ENCODE data around the gene CABLES2. TPM values are rescaled to one million over a fixed set of nuclear protein-coding genes. Genes with fewer than 3 reads are reported as not detected.

Gene CABLES2, protein sequence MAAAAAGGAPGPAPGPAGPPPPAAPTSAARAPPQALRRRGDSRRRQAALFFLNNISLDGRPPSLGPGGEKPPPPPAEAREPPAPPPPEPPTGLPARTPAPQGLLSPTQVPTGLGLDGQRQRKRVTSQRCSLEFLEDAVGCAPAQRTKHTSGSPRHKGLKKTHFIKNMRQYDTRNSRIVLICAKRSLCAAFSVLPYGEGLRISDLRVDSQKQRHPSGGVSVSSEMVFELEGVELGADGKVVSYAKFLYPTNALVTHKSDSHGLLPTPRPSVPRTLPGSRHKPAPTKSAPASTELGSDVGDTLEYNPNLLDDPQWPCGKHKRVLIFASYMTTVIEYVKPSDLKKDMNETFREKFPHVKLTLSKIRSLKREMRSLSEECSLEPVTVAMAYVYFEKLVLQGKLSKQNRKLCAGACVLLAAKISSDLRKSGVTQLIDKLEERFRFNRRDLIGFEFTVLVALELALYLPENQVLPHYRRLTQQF
- total RNA-seq (1 to 10 TPM; 8.6 to 9.2 TPM), polyA plus RNA-seq (3.2 TPM)

DNA sequence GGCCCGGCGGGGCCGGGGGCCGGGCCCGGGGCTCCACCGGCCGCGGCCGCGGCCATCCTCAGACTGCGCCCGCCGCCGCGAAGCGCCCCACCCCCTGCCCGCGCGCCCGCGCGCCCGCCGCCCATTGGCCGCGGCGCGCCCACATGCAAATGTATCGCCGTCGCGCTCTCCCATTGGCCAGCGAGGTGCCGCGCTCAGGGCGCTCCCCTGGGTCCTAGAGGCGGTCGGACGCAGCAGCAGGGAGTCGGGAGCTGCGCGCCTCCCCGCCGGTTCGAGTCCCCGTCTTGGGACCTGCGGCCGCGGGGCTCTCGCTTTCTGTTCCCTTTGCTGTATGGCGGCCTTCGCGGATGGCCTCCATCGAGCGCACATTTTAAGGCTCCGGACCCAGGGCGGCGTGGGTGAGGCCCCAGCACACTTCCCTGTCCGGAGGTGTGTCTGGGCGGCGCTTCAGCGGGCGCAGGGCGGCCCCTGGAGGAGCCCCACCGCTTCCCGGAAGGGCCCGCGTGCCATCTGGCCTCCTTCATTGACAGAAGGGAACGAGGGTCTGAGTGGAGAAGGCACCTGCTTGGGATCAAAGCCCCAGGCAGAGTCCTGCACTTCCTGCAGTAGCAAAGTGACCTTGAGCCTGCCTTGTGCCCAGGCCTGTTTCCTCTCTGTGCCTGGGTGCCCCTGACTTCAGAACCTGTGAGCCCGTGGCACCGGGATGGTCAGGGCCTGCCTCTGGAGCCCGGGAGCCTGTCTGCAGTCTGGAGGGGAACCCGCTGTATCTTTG, at the start of gene CABLES2:
TSS of gene CABLES2 (minus strand) at position 65 of the 772 bp plus-strand sequence. CDS start at position 56, 9 bp downstream.
- Histone ChIP-seq H3K4me1 (ENCODE audit: insufficient read depth, low read length) (peaks cover 23% of the 10 kb centered on the region), H3K27me3 (ENCODE audit: insufficient read depth, low read length, poor library complexity, severe bottlenecking) (no peaks in the 10 kb centered on the region), H3K27ac (ENCODE audit: low read depth, low read length) (peak within 1 kb of the TSS; percentile 57), H3K9me3 (ENCODE audit: low read length) (no peaks in the 10 kb centered on the region), H3K4me3 (ENCODE audit: low read length) (peak within 1 kb of the TSS; percentile 73), H3K36me3 (ENCODE audit: insufficient read depth, low read length) (no peaks in the 10 kb centered on the region)
- peaks cover 0 to 1% (median 0%) of the 10 kb centered on the region in 3 donors for H3K36me3 Mint-ChIP-seq
- H3K27ac Mint-ChIP-seq: peak within 1 kb of the TSS; percentile 29 to 87 (median 68)
- H3K4me3 Mint-ChIP-seq: peak within 1 kb of the TSS; percentile 82 to 93 (median 83)
- no peaks in the 10 kb centered on the region for H3K9me3 Mint-ChIP-seq
- ChIA-PET CTCF (interaction anchor here (1.7 kb wide), 1 partner anchor 25 kb away, joined by 6 read pairs; no protein-coding TSS in a partner anchor), POLR2A (interaction anchor here (0.6 kb wide), 1 partner anchor 21 kb away, joined by 4 read pairs; the partner anchor contains the start of gene RPS21)
- H3K4me1 Mint-ChIP-seq: peaks cover 15 to 46% (median 20%) of the 10 kb centered on the region in 3 donors
- DNase-seq: peak; percentile 84 to 95 (median 90)
- H3K27me3 Mint-ChIP-seq: no peaks in the 10 kb centered on the region

DNA sequence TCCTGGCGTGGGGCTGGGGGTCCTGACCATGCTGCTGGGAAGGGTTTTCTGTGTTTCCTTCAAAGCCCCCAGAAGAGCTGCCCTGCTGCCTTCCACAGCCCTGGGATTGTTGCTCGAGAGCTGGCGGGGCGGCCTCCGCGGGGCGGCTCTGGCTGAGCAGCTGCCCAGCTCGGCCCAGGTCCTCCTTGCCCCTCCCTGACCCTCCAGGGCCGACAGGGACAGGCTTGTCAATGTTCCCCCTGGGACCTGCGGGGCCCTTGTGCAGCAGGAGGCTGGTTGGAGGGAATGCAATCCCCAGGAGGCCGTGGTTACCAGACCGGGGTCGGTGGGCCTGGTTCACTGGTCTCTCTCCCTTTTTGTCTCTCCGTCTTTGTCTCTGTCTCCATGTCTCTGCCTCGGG, 48.8 kb upstream of the CABLES2 start:
- no peaks in the 10 kb centered on the region for H3K36me3 ChIP-seq (ENCODE audit: insufficient read depth, low read length)
- CTCF ChIA-PET: no interaction called here

DNA sequence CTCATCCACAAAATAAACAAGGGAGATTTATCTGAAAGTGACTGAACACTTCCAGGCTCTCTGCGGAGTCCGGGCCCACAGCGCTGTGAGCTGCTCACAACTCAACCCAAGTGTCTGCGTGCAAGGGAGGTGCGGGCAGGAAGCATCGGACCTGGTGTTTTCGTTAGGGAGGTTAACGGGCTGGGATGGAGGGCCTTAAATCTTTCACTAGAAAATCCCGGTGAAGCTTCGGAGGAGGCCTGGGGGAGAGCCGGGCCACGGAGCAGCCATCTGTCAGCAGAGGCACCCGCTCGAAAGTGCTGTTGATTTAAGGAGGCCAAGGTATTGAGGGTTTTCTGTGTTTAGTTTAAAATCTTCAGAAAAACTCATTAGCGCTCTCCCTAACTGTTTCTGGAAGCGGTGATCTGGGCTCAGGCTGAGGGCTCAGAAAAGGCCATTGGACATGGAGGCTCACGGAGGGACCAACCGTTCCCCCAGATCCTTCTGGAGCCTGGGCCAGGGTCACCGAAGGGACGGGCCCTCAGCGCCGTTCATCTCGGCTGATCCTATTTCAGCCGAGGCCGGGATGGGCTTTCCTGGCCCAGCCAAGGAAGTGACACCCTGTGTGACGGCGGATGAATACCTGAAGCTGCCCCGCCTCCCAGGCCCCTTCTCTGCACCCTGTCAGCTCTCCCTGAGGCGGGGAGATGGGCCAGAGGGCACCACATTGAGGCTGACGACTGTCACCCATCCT, 48.0 kb upstream of the CABLES2 start:
- H3K27me3 Mint-ChIP-seq: peaks cover 3 to 20% of the 10 kb centered on the region in 2 donors
- H3K9me3 Mint-ChIP-seq: no peaks in the 10 kb centered on the region
- no peaks in the 10 kb centered on the region for H3K36me3 Mint-ChIP-seq
- no peaks in the 10 kb centered on the region for H3K4me1 Mint-ChIP-seq
- Histone ChIP-seq H3K4me1 (ENCODE audit: insufficient read depth, low read length) (no peaks in the 10 kb centered on the region), H3K36me3 (ENCODE audit: insufficient read depth, low read length) (no peaks in the 10 kb centered on the region), H3K9me3 (ENCODE audit: low read length) (no peaks in the 10 kb centered on the region), H3K4me3 (ENCODE audit: low read length) (no peak overlapping the region), H3K27ac (ENCODE audit: low read depth, low read length) (no peak overlapping the region), H3K27me3 (ENCODE audit: insufficient read depth, low read length, poor library complexity, severe bottlenecking) (no peaks in the 10 kb centered on the region)
- no peak overlapping the region for H3K27ac Mint-ChIP-seq
- DNase-seq: no peak
- POLR2A ChIA-PET: no interaction called here
- CTCF ChIA-PET: no interaction called here
- H3K4me3 Mint-ChIP-seq: no peak overlapping the region

More for the DNA sequence above, 48.8 kb upstream of the CABLES2 start:
- Histone ChIP-seq H3K4me1 (ENCODE audit: insufficient read depth, low read length) (no peaks in the 10 kb centered on the region), H3K4me3 (ENCODE audit: low read length) (no peak overlapping the region), H3K27me3 (ENCODE audit: insufficient read depth, low read length, poor library complexity, severe bottlenecking) (no peaks in the 10 kb centered on the region), H3K9me3 (ENCODE audit: low read length) (no peaks in the 10 kb centered on the region), H3K27ac (ENCODE audit: low read depth, low read length) (no peak overlapping the region)
- POLR2A ChIA-PET: no interaction called here
- Mint-ChIP-seq H3K27ac (no peak overlapping the region), H3K4me1 (no peaks in the 10 kb centered on the region), H3K27me3 (peaks cover 3 to 20% of the 10 kb centered on the region in 2 donors), H3K36me3 (no peaks in the 10 kb centered on the region), H3K9me3 (no peaks in the 10 kb centered on the region), H3K4me3 (no peak overlapping the region)
- no peak for DNase-seq

DNA sequence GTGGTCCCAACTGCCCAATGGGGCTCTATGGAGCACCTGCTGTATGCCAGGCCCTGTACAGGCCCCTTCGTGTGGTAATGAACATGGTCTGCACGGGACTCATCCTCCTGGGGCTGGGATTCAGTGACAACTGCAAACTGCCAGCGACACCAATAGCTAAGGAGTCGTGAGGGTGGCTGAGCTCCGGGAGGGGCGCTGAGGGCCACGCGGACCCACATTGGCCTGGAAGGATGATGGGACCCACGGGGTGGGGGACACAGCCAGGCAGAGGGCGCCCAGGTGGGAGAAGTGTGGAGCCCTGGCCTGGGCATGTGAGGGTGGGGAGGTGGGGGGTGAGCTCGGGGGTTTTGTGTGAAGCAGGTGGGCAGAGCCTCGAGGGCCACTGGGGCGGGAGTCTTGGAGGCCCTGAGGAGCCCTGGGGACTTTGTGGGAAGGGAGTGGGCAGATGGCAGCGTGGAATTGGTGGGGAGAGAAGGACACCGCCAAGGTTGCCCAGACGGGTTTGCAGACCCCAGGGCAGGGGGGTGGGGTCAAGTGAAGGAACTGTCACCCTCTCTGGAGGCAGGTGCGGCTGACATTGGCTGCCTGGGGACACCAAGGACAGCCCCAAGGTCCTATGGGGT, 46.2 kb upstream of the CABLES2 start:
- Histone ChIP-seq H3K36me3 (ENCODE audit: insufficient read depth, low read length) (no peaks in the 10 kb centered on the region), H3K27me3 (ENCODE audit: insufficient read depth, low read length, poor library complexity, severe bottlenecking) (no peaks in the 10 kb centered on the region), H3K9me3 (ENCODE audit: low read length) (no peaks in the 10 kb centered on the region), H3K4me1 (ENCODE audit: insufficient read depth, low read length) (no peaks in the 10 kb centered on the region), H3K4me3 (ENCODE audit: low read length) (no peak overlapping the region), H3K27ac (ENCODE audit: low read depth, low read length) (no peak overlapping the region)
- Mint-ChIP-seq H3K36me3 (no peaks in the 10 kb centered on the region), H3K4me3 (no peak overlapping the region), H3K27me3 (peaks cover 6 to 25% of the 10 kb centered on the region in 2 donors), H3K9me3 (no peaks in the 10 kb centered on the region), H3K27ac (no peak overlapping the region), H3K4me1 (no peaks in the 10 kb centered on the region)
- ChIA-PET POLR2A (no interaction called here), CTCF (no interaction called here)
- no peak for DNase-seq

DNA sequence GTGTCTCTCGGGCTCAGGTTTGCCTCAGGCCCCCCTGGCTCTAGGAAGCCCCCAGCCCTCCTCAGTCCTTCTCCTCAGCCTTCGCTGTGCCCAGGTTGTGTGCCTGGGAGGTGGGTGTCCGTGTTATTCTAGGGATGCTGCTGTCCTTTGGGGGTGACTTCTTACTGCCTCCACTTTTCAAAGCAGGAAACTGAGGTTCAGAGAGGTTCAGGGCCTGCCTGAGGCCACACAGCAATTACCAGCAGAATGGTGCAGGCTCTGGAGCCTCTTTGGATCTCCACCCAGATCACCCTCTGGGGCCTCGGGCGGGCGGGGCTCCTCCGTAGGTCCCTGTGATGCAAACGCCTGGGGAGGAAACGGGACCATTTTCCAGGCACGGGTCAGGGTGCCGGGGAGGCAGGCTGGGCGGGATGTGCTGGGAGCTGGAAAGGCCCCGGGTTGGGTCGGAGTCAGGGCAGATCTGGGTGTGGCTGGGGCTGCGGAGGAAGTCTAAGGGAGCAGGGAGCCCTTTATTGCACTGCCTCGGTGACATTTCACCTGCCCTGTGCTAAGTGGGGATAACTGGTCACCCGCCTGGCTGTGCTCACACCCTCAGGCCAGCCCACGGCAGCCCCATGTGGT, 45.5 kb upstream of the CABLES2 start:
- Mint-ChIP-seq H3K27ac (no peak overlapping the region), H3K4me3 (no peak overlapping the region), H3K4me1 (no peaks in the 10 kb centered on the region), H3K27me3 (peaks cover 6 to 29% of the 10 kb centered on the region in 2 donors), H3K36me3 (no peaks in the 10 kb centered on the region), H3K9me3 (no peaks in the 10 kb centered on the region)
- DNase-seq: no peak
- Histone ChIP-seq H3K9me3 (ENCODE audit: low read length) (no peaks in the 10 kb centered on the region), H3K4me1 (ENCODE audit: insufficient read depth, low read length) (no peaks in the 10 kb centered on the region), H3K4me3 (ENCODE audit: low read length) (no peak overlapping the region), H3K27me3 (ENCODE audit: insufficient read depth, low read length, poor library complexity, severe bottlenecking) (no peaks in the 10 kb centered on the region), H3K36me3 (ENCODE audit: insufficient read depth, low read length) (no peaks in the 10 kb centered on the region), H3K27ac (ENCODE audit: low read depth, low read length) (no peak overlapping the region)
- POLR2A ChIA-PET: no interaction called here
- CTCF ChIA-PET: no interaction called here

DNA sequence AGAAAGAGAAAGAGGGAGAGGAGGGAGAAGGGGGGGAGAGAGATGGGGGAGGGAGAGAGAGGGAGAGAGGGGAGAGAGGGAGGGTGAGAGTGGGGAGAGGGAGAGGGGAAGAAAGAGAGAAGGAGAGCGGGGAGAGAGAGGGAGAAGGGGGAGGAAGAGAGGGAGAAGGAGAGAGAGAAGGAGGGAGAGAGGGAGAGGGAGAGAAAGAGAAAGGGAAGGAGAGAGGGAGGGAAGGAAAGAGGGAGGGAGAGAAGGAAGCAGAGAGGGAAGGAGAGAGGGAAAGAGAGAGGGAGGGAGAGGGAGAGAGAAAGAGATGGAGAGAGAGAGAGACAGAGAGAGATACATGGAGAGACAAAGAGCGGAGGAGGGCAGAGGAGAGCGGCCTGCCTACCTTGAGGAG, 44.9 kb upstream of the CABLES2 start:
- no peaks in the 10 kb centered on the region for H3K9me3 ChIP-seq (ENCODE audit: low read length)
- Mint-ChIP-seq H3K27ac (no peak overlapping the region), H3K27me3 (peaks cover 7 to 31% of the 10 kb centered on the region in 2 donors), H3K4me1 (no peaks in the 10 kb centered on the region), H3K9me3 (no peaks in the 10 kb centered on the region), H3K36me3 (no peaks in the 10 kb centered on the region), H3K4me3 (no peak overlapping the region)
- no peaks in the 10 kb centered on the region for H3K27me3 ChIP-seq (ENCODE audit: insufficient read depth, low read length, poor library complexity, severe bottlenecking)
- H3K4me3 ChIP-seq (ENCODE audit: low read length): no peak overlapping the region
- ChIA-PET CTCF (no interaction called here), POLR2A (no interaction called here)
- no peak overlapping the region for H3K27ac ChIP-seq (ENCODE audit: low read depth, low read length)
- H3K36me3 ChIP-seq (ENCODE audit: insufficient read depth, low read length): no peaks in the 10 kb centered on the region
- no peaks in the 10 kb centered on the region for H3K4me1 ChIP-seq (ENCODE audit: insufficient read depth, low read length)
- DNase-seq: no peak

DNA sequence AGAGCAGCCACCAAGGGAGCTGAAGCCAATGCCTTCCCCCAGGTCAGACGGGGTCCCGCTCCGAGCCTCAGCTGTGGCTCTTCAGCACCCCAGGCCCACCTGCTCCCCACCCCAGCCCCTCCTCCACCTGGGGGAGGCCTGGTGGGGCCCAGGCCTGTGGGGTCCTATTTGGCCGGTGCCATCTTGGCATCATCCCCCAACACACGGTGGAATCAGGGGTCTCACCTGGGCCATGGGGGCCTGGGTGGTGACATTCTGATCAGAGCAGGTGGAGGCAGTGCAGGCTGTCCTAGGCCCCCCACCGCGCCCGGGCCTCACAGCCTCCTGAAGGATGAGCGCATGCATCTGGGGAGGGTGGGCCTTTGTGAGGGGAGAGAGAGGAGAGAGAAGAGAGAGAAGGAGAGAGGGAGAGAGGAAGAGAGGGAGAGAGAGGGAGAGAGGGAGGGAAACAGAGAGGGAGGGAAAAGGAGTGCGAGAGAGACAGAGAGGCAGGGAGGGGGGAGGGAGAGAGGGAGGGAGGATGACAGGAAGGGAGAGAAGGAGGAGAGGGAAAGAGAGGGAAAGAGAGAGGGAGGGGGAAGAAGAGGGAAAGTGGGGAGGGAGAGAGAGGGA, 44.2 kb upstream of the CABLES2 start:
- Mint-ChIP-seq H3K9me3 (no peaks in the 10 kb centered on the region), H3K4me1 (no peaks in the 10 kb centered on the region), H3K27me3 (peaks cover 7 to 31% of the 10 kb centered on the region in 2 donors), H3K27ac (no peak overlapping the region), H3K4me3 (no peak overlapping the region), H3K36me3 (no peaks in the 10 kb centered on the region)
- no peaks in the 10 kb centered on the region for H3K9me3 ChIP-seq (ENCODE audit: low read length)
- no peaks in the 10 kb centered on the region for H3K36me3 ChIP-seq (ENCODE audit: insufficient read depth, low read length)
- no peak for DNase-seq
- no peaks in the 10 kb centered on the region for H3K4me1 ChIP-seq (ENCODE audit: insufficient read depth, low read length)
- H3K4me3 ChIP-seq (ENCODE audit: low read length): no peak overlapping the region
- POLR2A ChIA-PET: no interaction called here
- H3K27ac ChIP-seq (ENCODE audit: low read depth, low read length): no peak overlapping the region
- no peaks in the 10 kb centered on the region for H3K27me3 ChIP-seq (ENCODE audit: insufficient read depth, low read length, poor library complexity, severe bottlenecking)
- CTCF ChIA-PET: no interaction called here
